Limb (tissue), 2 donors: ENCODE measurements around the gene RAB3C.

Experiments used
- DNase-seq, 2 donors: peaks; one replicate each; pipeline ENCODE4 v3.0.0-alpha.2; 2016; ENCODE audit errors: extremely low spot score in 2 of 2

The RAB3C gene

GRCh38 chr5:58722160-58722559 is 139.3 kb downstream of the RAB3C start:
- no peak for DNase-seq

DNA sequence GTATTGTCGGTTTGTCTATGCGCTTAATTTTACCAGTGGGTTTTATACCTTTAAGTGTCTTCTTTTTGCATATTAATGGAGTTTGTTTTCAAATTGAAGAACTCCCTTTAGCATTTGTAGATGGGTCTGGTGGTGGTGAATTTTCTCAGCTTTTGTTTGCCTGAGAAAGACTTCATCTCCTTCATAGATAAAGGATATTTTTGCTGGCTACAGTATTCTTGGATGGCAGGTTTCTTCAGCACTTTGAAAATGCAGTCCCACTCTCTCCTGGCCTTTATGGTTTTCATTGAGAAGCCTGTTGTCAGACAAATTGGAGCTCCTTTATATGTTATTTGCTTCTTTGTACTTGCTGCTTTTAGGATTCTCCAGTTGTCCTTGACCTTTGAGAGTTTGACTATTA is 142.1 kb downstream of the RAB3C start:
- DNase-seq, result no peak

- no peak for DNase-seq
Measured at GRCh38 chr5:58731641-58732040, 148.8 kb downstream of the RAB3C start.

DNA sequence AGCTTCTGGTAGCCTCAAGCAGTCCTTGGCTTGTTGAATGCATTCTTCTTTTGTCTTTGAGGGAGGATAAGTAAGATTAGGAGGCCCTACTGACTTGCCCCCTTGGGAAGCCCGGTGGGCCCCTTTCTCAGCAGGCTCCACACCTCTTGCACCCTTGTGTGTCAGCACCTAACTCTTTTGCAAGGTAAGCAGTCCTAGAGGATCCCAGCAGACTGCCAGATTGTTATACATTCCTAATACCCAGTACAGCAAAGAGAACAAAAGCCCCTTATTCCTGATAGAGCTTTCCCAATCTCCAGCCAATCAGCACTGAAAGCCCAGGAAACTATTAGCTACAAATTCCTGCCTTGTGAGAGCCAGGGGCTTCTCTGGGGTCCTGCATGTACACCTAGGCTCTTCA is 152.8 kb downstream of the RAB3C start:
- DNase-seq, result no peak

DNA sequence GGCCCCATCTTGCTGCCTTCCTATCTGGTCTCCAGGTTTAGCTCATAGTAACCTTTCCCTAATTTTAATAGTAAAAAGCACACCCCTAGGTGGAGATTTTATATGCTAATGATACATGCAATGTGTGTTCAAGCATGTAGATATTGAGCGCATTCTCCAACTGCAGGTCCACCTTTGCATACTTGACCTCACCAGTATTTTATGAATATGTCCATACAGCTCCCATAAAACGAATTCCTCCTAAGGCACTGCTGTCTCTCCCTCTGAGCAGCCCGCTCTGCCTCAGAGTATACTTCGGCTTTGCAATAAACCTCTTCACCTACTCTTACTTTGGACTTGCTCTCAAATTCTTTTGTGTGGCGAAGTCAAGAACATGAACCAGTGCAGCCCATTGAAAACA is 153.3 kb downstream of the RAB3C start:
- no peak for DNase-seq

- DNase-seq, result no peak
Measured at GRCh38 chr5:58737671-58738070, 154.8 kb downstream of the RAB3C start.

- no peak for DNase-seq
Measured at GRCh38 chr5:58738336-58738735, 155.5 kb downstream of the RAB3C start.

DNA sequence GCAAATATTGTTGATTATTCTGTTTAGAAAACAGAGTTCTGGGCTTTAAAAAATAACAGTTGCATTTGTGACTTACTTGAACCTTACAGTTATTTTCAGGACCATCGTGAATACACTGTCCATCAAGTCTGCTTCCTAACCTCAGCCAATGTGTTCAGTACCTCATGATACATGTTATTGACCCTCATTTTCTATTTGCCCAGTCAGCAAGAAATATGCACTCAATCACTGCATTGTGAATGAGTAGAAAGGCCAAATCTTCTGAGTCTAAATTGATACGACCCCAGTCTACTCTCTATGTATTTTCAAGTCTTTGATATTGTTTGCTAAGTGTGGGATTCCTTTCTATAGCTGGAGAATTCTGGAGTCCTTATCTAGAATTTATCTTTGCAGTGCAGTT is 156.2 kb downstream of the RAB3C start:
- DNase-seq, result no peak

DNA sequence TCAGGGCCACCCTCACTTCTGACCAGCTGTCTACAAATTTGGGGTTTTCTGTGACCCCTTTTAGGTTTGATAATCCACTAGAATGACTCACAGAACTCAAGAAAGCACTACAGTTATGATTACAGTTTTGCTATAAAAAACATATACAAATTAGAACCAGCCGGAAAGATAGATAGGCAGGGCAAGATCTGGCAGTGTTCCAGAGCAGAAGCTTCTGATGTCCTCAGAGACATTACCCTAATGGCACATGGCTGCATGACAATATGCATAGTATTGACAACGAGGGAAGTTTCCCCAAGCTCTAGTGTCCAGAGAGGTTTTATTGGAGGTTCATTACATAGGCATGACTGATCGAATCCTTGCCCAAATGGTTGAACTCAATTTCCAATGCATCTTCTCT is 158.1 kb downstream of the RAB3C start:
- DNase-seq, result no peak

DNA sequence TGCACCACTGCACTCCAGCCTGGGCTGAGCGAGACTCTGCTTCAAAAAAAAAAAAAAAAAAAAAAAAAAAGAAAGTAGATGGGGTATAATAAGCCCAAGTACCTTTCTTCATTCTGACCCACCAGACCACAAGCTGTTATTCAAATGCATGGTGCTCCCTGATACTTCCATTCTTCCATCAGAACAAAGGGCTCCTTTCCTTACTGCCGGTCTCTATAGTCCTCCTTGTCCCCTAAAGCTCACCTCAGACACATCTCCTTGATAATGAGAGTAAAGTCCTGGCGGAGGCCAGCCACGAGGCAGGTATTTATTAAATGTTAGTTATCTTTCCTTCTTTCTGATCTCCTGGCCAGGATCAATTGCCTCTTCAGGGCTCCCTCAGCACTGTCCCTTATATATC is 162.5 kb downstream of the RAB3C start:
- no peak for DNase-seq

GRCh38 chr5:58746321-58746720 is 163.4 kb downstream of the RAB3C start:
- no peak for DNase-seq

- no peak for DNase-seq
Measured at GRCh38 chr5:58750036-58750435, 167.2 kb downstream of the RAB3C start.

GRCh38 chr5:58751222-58751837 is 168.5 kb downstream of the RAB3C start:
- no peak for DNase-seq

DNA sequence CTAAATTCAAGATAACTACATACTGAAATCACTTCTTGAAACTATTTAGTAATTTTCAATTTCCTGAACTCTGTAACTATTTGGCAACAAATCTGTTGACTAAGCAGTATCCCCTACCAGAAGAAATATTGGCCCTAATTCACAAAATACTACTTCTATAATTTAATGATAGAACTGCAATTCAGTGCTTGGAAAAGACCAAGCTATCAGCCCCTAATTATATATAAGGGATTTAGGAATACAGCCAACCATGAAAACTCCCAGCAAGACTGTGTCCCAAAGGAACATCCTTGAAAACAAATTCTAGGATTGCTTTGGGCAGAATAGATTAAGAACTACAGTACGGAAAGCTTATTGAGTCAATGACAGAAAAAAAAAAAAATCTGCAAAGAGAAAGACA is 169.2 kb downstream of the RAB3C start:
- peak in 1 of 2 donors; percentile 44 for DNase-seq

DNA sequence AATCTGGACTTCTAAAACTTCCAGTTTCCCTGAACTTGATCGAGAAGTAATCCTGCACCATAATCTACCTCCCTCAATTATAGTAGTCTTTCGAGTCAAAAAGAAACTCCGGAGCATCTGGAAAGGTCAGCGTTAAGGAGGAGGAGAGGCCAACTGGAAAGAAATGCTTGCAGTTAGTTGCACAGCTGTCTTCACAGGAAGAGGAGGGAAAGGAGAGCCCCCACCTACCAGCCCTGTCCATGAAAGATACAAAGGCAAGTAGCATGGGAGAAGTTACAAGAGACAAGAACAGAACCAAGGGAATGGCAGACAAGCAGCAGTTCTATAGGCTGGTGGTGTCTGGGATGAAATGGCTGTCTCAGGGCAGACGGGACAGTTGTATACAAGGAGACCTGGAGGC is 170.6 kb downstream of the RAB3C start:
- no peak for DNase-seq

GRCh38 chr5:58754250-58754649 is 171.4 kb downstream of the RAB3C start:
- DNase-seq, result no peak

DNA sequence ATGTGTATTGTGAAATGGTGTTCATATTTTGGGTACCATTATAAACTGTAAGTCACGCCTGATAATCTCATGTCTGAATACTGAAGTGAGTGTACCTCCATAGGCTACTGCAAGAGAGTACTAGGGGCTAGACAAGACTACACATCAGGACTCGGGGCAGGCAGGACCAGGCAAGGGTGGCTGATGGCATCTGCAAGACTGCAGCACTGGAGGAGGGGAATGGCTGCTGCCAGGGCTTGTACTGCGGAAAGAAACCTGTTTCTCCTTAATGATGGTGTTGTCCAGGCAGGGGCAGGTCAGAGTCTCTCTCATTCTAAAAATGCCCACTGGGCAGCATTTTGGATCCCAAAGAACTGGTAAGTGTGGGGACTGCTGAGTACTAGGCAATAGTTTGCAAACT is 172.5 kb downstream of the RAB3C start:
- DNase-seq, result no peak

DNA sequence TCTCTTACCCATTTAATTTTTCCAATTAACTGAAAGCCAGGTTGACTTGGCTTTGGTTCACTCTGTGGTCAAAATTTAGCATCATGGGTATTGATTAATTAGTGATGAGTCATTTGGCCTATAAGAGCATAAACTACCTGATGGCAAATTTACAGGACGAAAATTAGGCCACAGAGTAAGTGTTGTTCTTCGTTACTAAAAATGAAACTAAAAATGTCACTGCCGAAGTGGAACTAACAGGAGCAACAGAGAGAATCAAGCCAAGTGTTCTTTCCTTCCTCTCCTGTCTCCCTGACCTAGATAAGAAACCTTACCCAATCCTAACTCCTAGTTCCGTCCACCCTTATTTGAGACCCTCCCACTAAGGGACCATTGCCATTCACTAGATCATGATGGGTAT is 176.9 kb downstream of the RAB3C start:
- DNase-seq, result no peak

GRCh38 chr5:58760222-58760621 is 177.3 kb downstream of the RAB3C start:
- no peak for DNase-seq

DNA sequence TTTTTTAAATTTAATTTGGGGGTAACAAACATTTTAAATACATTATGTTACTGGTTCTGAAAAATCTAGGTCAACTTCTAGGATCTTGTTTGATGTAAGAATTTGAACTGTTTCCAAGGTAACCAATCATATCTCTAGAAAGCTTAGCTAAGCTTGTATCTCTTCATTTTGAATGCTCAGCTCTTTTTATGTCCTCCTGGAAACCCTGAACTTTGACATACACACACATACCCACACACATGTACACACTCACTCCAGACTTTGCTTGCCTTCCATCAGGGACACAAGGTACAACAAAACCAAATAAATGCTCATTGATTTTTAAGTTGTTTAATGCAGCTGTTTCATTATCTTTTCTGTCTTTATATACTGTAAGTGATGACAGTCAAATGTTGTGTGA is 178.5 kb downstream of the RAB3C start:
- DNase-seq, result no peak

- DNase-seq, result no peak
Measured at GRCh38 chr5:58763390-58763789, 180.5 kb downstream of the RAB3C start.

DNA sequence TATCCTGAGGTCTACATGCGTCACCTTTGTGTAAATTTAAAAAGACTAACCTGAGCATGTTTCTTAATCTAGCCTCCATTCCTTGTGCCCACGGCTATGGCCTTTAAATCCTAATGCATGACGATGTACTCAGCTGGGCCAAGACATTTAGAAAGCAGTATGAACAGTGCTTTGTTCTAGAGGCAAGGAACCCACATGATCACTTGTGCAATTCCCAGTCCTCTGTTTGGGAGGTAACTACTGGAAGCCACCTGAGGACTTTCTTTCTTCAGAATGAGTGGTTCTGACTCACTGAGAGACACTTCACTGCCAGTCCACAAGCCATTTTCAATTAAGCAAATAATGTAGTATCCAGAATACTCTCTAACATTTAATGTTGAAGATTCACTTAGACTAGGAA is 181.3 kb downstream of the RAB3C start:
- DNase-seq, result no peak

- no peak for DNase-seq
Measured at GRCh38 chr5:58765058-58765457, 182.2 kb downstream of the RAB3C start.

- DNase-seq, result no peak
Measured at GRCh38 chr5:58767104-58767503, 184.2 kb downstream of the RAB3C start.
